GM19438 (cell line): ENCODE measurements around the gene FIBIN.
"Not testable (repeated sequence)": the region's sequence is repeated elsewhere in the genome, so short reads cannot be mapped to it uniquely, and the experiment has no call there.

ENCODE experiments used
- ATAC-seq: cut with Tn5 transposase; IDR thresholded peaks from one replicate; pipeline ENCODE4 v1.9.1; 2021; ENCODE audit warnings: low read depth; ENCODE audit not compliant: unreplicated experiment

Gene FIBIN

DNA sequence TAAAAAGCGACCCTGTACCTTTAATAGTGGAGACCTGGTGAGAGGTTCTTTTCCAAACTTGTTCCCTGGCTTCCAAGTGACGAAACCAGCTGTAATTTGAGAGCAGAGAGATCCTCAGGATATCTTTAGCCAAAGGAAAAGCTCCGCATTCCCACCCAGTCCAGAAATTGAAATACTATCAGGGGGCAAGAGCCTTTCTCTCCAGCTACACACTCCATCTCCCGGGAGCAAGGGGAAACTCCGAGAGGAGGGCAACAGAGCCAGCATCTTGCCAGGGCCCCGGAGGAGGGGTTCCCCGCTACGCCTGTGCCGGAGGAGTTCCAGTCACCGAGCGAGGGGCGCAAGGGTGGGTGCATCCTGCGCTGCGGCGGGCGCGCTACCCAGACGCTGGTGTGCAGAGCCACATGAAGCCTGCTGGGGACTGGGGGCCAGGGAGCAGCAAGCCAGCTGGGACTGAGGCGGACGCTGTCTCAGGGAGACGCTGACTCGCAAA lies at the start of gene FIBIN:
Gene FIBIN (plus strand): TSS at position 148 of the 493 bp plus-strand sequence. CDS start 415 bp downstream, outside the sequence.
- no peak for ATAC-seq

DNA sequence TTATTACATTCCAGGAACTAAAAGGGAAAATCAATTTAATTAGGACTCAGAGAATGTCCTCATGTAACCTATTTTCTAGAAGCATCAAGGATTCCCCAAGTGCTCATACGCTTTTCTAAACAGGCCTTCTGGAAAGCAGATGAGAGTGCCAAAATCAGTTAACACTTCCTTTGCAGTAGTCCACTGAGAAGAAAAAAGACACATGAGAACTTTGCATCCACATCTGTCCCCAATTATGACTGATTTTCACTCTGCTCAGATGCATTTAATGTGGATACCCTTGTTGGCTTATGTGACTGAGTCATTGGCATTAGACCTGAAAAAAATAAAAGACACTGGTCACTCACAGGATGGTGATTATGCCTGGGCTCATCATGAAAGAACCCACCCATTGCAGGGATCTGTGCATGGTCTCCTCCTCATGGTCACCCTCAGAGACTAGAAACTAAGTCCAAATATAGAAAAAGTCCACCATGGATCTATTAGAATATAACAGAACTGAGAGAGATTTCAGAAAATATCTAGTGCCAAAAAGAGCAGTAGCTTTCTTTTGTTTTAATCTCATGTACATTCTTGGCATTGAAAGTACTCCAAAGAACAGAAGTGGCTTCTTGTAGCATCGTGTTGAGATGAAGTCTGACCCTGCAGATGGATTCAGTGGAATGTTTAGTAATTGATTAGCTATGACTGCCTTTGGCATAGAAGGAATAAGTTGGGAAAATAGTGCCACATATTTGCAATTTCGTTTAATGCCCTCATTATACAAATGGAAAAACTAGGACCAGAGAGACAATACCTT lies 48.8 kb upstream of the FIBIN start:
- no peak for ATAC-seq

DNA sequence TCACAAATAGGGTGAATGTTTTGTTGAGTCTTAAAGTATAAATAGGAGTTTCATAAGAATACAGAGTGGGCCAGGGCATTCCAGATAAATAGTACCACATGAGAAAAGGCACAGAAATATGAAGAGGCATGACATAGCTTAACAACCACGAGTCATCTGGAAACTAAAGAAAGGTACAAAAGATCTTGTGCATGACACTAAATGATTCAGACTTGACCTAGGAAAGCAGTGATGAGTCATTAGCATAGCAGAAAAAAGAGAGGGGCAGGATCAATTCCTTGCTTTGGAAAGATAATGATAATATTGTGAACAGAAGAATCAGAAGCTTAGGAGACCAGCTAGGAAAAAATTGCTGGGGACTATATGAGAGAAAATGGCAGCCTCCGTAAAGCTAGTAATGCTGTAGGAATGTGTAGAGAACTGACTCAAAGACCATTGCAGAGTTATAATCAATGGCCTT lies 47.6 kb upstream of the FIBIN start:
- no peak for ATAC-seq

- ATAC-seq, result no peak
Observed at GRCh38 chr11:26947379-26947844, 46.5 kb upstream of the FIBIN start.

GRCh38 chr11:26947904-26948639 lies 45.8 kb upstream of the FIBIN start:
- ATAC-seq, result no peak

GRCh38 chr11:26948881-26949280 lies 45.0 kb upstream of the FIBIN start:
- no peak for ATAC-seq

- ATAC-seq, result no peak
Observed at GRCh38 chr11:26949846-26950245, 44.1 kb upstream of the FIBIN start.

GRCh38 chr11:26950260-26950719 lies 43.6 kb upstream of the FIBIN start:
- ATAC-seq, result no peak

DNA sequence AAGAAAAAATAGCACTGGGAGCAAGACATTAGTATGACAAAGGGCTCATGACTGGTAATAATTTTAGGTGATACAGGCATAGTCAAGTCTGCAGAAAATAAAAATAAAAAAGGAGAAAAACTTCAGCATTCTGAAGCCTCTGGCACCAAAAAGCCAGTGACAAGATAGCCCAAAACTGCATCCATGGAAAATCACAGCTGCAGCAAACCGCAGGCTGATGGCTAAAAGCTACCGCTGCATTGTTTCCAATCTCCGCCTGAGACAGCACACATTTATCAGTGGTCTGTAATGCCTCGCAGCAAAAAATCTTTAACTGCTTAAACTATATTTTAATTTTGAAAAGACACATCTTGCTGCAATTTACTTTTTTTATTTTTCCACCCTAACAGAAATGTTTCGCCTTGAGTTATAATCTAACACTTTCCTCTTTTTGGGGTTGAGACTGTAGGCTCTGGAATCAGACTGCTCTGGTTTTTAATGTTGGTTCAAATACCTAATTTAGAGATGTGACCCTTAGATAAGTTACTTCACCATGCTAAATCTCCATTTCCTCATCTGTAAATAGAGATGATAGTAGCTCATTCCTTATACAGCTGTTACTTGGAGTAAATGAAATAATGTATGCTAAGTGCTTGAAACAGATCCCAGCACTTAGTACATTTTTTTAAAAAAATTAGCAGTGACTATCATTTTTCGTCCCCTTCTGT lies 42.0 kb upstream of the FIBIN start:
- no peak for ATAC-seq

DNA sequence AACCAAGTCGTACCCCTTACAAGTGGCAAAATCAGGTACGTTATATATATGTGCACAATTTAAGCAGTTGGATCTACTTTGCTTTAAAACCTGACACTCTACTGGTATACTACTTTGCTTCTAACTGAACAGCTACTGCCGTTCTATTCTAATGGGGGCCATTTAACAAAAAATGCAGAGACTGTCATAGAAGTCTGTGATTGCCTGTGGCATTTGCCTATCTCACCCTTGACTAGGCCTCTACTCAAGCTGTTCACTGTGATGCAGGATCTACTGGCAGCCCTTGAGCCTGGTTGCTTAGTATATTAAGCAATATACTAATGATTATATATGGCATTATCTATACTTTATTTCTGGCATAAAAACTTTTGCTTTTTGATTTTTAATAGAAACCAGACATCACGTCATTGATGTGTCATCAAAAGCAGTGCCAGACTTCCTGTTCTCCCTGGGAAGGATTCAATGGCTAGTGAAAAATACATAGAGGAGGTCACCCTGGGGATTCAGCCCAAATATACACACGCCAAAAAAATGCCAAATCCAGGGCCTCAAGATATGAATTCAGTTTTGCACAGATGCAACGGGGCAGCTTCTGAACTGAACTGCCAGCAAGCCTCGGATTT lies 40.0 kb upstream of the FIBIN start:
- ATAC-seq, result no peak

- no peak for ATAC-seq
Observed at GRCh38 chr11:26958005-26958701, 35.8 kb upstream of the FIBIN start.

GRCh38 chr11:26958702-26959049 lies 35.2 kb upstream of the FIBIN start:
- no peak for ATAC-seq

GRCh38 chr11:26960281-26960680 lies 33.6 kb upstream of the FIBIN start:
- no peak for ATAC-seq

GRCh38 chr11:26963764-26964163 lies 30.1 kb upstream of the FIBIN start:
- ATAC-seq, result no peak

- no peak for ATAC-seq
Observed at GRCh38 chr11:26964339-26964738, 29.6 kb upstream of the FIBIN start.

DNA sequence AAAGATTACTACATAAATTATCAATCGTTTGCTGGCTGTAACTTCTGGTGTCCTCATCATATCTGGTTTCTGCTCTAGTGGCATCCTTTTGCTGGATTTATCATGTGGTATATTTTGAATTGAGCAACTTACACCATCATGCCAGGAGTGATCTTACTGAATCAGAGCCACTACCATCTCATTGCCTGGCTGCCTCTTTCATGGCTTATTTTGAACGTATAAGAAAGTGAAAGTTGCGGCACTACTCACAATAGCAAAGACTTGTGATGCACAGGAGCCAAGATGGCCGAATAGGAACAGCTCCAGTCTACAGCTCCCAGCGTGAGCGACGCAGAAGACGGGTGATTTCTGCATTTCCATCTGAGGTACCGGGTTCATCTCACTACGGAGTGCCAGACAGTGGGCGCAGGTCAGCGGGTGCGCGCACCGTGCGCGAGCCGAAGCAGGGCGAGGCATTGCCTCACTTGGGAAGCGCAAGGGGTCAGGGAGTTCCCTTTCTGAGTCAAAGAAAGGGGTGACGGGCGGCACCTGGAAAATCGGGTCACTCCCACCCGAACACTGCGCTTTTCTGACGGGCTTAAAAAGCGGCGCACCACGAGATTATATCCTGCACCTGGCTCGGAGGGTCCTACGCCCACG lies 28.9 kb upstream of the FIBIN start:
- ATAC-seq, result not testable (repeated sequence)

GRCh38 chr11:26971961-26972360 lies 22.0 kb upstream of the FIBIN start:
- no peak for ATAC-seq

DNA sequence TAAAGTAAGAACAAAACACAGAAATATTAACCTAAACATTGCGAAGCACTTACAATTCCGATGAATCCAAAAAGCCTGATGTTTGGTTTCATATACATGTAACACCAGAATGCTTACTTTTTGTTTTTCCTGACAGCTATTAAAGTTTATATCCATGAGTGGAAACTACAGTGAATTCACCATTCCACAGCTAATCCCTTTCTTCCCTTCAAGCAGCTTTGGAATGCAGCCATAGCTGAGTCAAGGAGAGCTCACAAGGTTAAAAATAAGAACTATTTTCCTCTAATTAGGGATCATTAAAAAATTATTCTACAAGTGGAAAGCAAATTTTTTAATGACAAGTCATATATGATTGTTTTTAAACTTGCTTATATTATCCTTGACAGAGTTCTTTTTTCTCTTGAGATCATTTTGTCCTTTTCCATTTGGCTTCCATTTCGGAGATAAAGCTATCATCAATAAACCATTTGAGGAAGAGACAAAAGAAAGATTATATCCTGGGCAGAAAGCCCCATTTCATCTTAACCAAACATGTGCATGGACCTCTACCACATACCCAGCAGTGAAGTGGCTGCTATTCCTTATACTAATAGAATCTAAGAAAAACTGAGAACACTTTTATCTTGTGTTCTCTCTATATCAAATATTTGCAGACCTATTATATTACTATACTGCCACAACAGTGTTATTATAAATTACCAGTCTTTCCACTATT lies 19.7 kb upstream of the FIBIN start:
- no peak for ATAC-seq

GRCh38 chr11:26974996-26975395 lies 18.9 kb upstream of the FIBIN start:
- ATAC-seq, result no peak
